ENCODE results near the gene SHB. TPM values are rescaled to one million over a fixed set of nuclear protein-coding genes. Genes with fewer than 3 reads are reported as not detected.

Gene SHB
- total and polyA plus RNA-seq, 8 donors: 3.5 to 37.7 (median 8.5) TPM

DNA sequence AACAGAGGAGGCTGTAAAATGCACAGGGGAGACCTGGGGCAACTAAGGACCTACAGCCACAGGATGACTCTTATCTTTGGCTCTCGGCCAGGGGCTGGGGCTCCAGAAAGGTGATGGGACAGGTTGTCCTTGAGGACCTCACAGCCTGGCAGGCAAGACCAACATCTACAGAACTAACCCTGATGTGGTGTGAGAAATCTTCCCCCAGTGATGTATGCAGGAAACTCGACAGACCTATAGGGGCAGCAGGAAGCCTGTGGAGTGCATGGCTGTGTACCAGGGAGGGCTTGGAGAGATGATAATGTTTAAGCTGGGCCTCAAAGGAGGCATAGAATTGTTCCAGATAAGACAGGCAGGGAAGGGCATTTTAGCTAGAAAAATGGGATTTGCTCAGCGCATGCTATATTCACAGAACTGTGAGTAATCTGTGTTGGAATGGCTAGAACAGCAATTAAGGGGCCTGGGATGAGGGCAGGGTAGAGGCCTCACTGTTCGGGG, 96.6 kb downstream of the SHB start:
- intact Hi-C loops (cut with DNase I; ENCODE audit: low total_unique reads): no loop called here
- WGBS, 5 donors: 47 to 78% (median 58%) methylated on average over 3 to 4 of the region's 4 CpGs
- Histone ChIP-seq H3K4me1 (peaks cover 39 to 62% (median 50%) of the 10 kb centered on the region in 4 donors), H3K27ac (peak overlapping the region in 2 of 5 donors; percentile 1 to 24), H3K9me3 (no peaks in the 10 kb centered on the region), H3K27me3 (no peaks in the 10 kb centered on the region), H3K36me3 (peaks cover 4 to 24% (median 14%) of the 10 kb centered on the region in 4 donors), H3K4me3 (no peak overlapping the region)
- TF ChIP-seq POLR2A (IDR thresholded peaks at IDR 0.05) (no peak), POLR2AphosphoS5 (IDR thresholded peaks at IDR 0.05) (peak in 1 of 3 donors; percentile 4)
- peak in 1 of 2 donors; percentile 56 for DNase-seq

DNA sequence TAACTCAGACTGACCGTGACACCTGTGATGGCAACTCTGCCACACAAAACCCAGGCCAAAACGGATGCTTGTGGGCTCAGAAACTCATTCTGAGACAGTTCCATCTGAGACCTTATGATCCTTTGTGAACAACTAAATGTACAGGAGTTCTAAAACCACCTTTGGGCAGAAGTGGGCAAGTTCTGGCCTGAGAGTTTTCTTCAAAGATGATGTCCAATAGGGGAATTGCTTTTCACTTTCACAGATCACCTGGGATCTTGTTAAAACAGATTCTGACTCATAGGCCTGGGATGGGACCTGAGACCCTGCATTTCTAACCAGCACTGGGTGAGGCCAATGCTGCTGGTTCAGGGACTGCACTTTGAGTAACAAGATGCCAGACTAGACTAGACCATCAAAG, 97.3 kb downstream of the SHB start:
- Histone ChIP-seq H3K4me3 (no peak overlapping the region), H3K4me1 (peaks cover 43 to 62% (median 53%) of the 10 kb centered on the region in 4 donors), H3K27ac (peak overlapping the region in 1 of 5 donors; percentile 24), H3K9me3 (no peaks in the 10 kb centered on the region), H3K36me3 (peaks cover 4 to 24% (median 14%) of the 10 kb centered on the region in 4 donors), H3K27me3 (no peaks in the 10 kb centered on the region)
- TF ChIP-seq POLR2A (IDR thresholded peaks at IDR 0.05) (no peak), POLR2AphosphoS5 (IDR thresholded peaks at IDR 0.05) (no peak), EP300 (IDR thresholded peaks at IDR 0.05) (no peak)
- TF ChIP-seq, protein P1, sequence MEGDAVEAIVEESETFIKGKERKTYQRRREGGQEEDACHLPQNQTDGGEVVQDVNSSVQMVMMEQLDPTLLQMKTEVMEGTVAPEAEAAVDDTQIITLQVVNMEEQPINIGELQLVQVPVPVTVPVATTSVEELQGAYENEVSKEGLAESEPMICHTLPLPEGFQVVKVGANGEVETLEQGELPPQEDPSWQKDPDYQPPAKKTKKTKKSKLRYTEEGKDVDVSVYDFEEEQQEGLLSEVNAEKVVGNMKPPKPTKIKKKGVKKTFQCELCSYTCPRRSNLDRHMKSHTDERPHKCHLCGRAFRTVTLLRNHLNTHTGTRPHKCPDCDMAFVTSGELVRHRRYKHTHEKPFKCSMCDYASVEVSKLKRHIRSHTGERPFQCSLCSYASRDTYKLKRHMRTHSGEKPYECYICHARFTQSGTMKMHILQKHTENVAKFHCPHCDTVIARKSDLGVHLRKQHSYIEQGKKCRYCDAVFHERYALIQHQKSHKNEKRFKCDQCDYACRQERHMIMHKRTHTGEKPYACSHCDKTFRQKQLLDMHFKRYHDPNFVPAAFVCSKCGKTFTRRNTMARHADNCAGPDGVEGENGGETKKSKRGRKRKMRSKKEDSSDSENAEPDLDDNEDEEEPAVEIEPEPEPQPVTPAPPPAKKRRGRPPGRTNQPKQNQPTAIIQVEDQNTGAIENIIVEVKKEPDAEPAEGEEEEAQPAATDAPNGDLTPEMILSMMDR (IDR thresholded peaks at IDR 0.05): no peak
- 70 to 100% (median 83%) methylated on average over 2 of the region's 2 CpGs for WGBS, 5 donors
- no peak for DNase-seq
- intact Hi-C loops (cut with DNase I; ENCODE audit: low total_unique reads): no loop called here

DNA sequence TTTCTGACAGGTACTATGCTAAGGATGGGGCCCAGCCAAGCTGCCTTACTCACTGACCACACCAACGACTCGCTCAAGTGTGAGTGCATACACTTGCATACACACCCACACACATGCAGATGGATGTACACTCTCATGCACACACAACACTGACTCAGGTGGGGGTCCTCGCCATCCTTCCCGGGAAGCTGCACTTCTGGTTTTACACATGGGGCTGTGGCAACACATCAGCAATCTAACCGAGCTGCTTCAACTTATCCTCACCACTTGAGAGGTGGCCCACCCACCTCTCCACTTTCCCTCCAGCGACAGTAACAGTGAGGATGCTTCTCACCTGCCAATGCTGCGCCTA, 97.9 kb downstream of the SHB start:
- H3K4me1 ChIP-seq: peaks cover 46 to 63% (median 53%) of the 10 kb centered on the region in 4 donors
- no peak for DNase-seq
- 71 to 84% (median 79%) methylated on average over 6 to 7 of the region's 7 CpGs for WGBS, 5 donors
- H3K36me3 ChIP-seq: peaks cover 4 to 24% (median 14%) of the 10 kb centered on the region in 4 donors
- TF ChIP-seq POLR2AphosphoS5 (IDR thresholded peaks at IDR 0.05) (no peak), EP300 (IDR thresholded peaks at IDR 0.05) (no peak), POLR2A (IDR thresholded peaks at IDR 0.05) (no peak)
- TF ChIP-seq, protein P1 (IDR thresholded peaks at IDR 0.05): no peak
- H3K9me3 ChIP-seq: no peaks in the 10 kb centered on the region
- H3K4me3 ChIP-seq: no peak overlapping the region
- no peaks in the 10 kb centered on the region for H3K27me3 ChIP-seq
- intact Hi-C loops (cut with DNase I; ENCODE audit: low total_unique reads): no loop called here
- H3K27ac ChIP-seq: peak overlapping the region in 2 of 5 donors; percentile 10 to 86

DNA sequence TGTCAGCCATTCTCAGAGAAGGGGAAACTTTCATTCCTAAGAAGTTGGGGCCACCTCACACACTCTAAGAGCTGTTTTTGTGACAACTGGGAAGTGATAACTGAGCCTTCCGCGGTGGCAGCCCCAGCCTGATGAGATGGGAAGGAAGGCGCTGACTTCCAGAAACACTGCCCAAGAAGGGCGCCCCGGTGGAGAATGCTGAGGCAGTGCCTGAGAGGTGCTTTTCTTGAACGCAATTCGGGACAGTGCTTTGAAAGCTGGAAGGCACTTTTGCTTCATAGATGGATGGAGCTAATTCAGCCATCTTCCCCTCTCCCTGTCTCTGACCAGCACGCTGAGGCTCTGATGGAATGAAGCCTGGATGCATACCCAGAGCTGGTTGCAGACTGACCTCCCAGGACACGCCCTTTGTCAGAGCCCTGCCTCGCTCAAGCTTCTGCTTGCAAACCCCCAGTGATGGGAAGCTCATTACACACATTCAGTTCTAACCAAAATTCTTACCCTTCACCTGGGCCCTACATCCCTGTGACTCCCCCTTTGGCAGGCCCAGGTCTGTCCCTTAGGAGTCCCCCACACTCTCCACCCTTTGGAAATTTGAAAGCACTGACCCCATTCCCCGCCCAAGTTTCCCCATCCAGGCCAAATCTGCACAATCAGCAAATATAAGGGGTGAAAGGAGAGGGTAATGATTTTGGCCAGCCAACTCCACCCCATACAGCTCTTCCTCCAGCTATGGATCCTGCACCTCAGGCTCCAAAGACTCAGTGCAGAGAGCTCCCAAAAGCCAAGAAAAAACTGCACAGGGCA, 98.5 kb downstream of the SHB start:
- H3K27ac ChIP-seq: peak overlapping the region in 4 of 5 donors; percentile 78 to 93 (median 86)
- DNase-seq: no peak
- H3K9me3 ChIP-seq: no peaks in the 10 kb centered on the region
- peaks cover 4 to 24% (median 14%) of the 10 kb centered on the region in 4 donors for H3K36me3 ChIP-seq
- intact Hi-C loops (cut with DNase I; ENCODE audit: low total_unique reads): no loop called here
- no peaks in the 10 kb centered on the region for H3K27me3 ChIP-seq
- H3K4me1 ChIP-seq: peaks cover 49 to 69% (median 58%) of the 10 kb centered on the region in 4 donors
- no peak for TF ChIP-seq POLR2A (IDR thresholded peaks at IDR 0.05)
- TF ChIP-seq POLR2AphosphoS5 (IDR thresholded peaks at IDR 0.05): no peak
- TF ChIP-seq, protein P1 (IDR thresholded peaks at IDR 0.05): no peak
- TF ChIP-seq EP300 (IDR thresholded peaks at IDR 0.05): no peak
- WGBS, 5 donors: 65 to 83% (median 80%) methylated on average over 11 of the region's 11 CpGs
- no peak overlapping the region for H3K4me3 ChIP-seq
